ENCODE data around the gene RAX2.
A peak's percentile ranks its signal among the peaks of the same experiment; 100 is the strongest.

RAX2 gene

DNA sequence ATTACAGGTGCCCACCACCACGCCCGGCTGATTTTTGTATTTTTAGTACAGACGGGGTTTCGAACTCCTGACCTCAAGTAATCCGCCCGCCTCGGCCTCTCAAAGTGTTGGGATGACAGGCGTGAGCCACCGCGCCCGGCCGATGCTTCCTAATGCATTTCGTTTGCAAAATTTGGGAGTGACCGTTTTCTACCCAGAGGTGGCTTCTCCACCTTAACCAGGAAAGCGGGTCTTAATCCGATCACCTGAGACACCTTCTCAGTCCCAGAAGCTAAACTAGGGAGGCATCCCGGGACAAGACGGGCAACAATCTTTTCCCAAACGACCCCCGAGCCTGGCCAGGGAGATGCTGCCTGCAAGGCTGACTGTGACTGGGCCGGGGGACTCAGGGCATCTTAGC lies 29.0 kb upstream of the RAX2 start:
- no peak for DNase-seq

DNA sequence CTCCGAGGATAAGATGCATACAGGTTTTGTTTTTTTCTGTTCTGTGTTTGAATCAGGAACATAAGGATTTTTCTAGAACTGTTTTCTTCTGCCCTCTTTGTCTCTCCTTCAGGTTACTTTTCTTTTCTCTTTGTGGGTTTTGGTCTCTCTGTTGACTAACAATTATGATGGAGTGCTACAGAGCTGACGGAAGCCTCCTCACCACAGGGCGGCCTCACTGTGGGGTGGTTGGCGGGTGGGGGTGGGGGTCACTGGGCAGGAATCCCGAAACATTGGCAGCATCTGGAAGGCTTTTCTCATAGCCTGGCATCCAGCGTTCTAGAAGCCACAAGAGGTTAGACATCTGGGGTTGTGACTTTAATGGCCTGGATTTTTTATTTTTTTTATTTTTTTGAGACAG lies 26.1 kb upstream of the RAX2 start:
- DNase-seq, result peak; percentile 57

DNA sequence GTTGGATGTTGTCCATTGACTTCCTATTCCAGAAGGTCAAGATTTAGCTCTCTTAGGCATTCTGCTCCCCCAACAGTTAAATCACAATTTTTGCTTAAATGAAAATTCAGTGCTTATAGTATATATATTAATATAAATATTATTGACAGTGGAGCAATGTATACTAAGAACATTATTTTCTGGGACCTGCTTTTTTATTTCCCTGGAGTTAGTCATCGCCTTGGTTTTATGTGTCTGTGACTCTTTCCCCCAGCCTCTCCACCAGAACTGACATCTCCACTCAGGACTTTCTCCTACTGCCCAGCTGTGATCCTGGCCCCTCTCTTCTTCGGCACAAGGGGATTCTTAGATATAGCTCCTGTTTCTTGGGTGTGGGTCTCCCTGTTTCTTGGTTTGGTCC lies 24.3 kb upstream of the RAX2 start:
- no peak for DNase-seq

DNA sequence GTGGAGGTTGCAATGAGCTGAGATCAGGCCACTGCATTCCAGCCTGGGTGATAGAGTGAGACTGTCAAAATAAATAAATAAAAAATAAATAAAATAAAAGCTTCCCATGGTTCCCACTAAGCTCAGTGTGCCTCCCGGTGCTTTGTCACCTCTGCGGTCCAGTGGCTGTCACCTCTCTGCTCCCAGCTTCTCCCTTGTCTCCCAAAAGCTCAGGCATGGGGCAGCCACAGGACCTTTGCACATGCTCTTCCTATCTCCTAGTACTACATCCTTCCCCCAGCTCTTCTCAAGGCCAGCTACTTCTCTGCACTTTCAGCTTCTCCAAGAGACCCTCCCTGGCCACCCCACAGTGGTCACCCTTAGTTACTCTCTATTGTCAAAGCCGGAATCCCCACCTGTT lies 21.8 kb upstream of the RAX2 start:
- no peak for DNase-seq

DNA sequence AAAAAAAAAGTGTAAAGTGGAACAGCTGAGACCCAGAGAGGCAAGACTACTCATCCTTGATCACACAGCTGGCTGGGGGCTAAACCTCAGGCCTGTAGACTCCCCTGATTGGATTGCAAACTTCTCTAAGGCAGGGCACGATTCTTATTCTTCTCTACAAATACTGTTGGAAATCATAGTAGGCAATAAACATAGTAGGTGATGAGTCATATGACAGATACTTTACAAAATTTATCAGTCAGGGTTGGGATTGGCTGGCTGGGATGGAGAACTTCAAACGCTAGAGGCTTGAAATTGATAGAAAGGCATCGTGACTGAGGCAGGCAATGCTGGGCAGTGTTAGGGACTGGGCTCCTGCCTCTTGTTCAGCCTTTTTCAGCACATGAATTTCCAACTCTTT lies 20.1 kb upstream of the RAX2 start:
- no peak for DNase-seq

DNA sequence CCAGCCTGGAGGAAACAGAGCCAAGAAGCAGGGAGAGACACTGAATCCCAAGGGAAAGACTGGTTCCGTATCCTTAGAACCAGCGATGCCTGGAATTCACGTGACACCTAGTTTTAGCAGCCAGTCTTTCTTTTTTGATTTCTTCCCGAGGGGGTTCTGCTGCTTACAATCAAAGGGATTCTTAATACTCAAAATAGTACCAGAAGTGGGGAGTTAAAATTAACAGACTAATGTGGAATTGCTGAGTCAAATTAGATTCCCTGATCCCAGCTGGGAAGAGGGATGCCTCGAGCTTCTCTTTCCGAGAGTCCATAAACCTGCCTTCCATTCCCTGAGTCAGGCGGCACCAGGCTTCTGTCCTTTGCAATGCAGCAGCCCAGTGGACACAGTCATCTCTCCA lies 18.9 kb upstream of the RAX2 start:
- no peak for DNase-seq

DNA sequence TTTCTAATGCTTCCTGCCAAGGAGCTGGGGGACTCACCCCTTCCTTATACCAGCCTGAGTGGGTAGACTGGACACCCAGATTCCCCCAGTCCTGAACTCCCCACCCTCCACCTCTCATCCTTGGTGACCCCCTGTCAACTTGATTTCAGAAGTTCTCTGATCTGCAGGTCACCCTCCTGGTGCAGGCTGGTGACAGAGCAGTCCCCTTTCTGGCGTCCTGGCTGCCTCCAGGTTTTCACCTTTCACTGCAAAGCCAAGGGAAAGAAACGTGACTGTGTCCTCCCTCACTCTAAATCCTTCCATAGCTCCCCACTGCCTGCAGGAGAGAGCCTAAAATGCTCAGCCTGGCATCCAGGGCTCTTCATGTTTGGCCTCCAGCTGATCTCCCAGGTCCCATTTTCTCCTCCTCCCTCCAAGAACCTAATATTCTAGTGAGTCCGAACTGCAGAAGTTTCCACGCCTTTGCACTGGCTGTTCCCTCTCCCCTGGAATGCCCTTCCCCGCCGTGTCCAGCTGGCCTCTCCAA lies 18.2 kb upstream of the RAX2 start:
- no peak for DNase-seq

DNA sequence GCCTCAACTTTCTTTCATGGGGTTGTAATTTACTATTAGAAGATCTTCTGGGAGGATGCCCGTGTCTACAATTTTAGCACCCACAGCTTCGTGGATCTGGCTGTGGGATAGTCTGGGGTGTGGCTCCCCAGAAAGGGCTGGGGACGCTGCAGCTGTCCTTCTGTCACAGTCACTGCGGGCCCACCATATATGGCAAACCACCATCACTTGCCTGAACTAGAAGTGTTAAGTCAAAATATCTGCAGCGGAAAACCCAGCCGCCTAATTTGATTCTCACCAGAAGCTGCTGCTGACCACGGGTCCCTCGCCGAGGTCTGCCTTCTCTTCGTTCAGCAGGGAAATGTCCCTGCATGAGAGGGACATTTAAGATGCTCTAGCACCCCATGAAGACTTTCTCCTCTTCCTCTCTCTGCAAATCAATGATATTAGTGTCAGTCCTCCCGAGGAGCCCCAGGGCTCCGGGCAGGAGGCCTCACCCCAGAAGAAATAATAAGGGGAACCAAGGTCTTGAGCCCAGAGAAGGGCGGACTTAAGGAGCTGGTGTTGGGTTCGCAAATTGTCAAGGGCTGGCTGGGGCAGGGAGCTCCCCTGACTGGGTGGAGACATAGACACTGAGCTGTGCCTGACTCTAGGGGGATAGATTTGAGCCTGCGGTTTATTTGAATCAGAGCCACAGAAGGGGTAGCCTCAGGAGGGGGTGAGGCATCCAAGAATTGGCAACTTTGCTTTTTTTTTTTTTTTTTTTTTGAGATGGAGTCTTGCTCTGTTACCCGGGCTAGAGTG lies 17.2 kb upstream of the RAX2 start:
- DNase-seq, result peak; percentile 21

DNA sequence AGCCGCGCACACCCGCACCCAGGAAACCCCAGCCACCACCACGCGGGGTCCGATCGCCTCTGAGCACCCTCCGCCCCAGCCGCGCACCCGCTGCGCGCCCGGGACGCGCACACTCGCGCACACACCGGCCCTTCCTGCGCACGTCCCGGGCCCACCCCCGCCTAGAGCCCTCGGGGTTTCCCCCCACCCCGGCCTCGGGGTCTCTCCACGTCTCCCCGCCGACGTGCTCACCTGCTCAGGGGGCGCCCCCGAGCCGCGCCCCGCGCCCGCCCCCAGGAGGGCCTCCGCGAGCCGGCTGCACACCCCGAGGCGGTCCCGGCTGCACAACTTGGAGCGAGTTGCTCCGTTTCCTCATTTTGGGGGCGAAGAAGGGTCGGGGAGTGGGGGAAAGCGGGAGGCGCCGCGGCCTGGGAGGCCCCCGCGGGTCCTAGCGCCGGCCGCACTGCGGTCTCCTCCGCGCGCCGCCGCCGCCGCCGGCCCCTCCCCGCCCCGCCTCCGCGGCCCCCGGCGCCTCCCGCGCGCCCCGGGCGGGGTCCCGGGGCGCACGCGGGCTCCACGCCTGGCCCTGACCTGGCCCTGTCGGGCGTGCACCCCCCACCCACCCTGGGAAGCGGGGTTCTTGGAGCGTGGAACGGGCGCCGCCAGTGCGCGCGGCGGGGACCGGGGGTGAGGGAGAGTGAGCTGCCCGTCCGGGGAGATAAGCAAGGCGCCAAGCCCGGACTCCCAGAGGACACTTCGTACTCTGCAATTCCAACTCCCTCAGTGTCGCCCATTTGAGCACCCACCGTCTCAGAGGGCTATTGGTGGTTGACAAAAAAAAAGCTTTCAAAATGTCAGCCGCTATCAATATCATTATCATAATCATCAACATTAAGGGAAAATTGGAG lies 14.2 kb upstream of the RAX2 start, which contains the start of gene MATK:
TSS of gene MATK (minus strand) at position 444 of the 887 bp plus-strand sequence. CDS start 1,246 bp downstream, outside the sequence.
- DNase-seq, result peak; percentile 86

DNA sequence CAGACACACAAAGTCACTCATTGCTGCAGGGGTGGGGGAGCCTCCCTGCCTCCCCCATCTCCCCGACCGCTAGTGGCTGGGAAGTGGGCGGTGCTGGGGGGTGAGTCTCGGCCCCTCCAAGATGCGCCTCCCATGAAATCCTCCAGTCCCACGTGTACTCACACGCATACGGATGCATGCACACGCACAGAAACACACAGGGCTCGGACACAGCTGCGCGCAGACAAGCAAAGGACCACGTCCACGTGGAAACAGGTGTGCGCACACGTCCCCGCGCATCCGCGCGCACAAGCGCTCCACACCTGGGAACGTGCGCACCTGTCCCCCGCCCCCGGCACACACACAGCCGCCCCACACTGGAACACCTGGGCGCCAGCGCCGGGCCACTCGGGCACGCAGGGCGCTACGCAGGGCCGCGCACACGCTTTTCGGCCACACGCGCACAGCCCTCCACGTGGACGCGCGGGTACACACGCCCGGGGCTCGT lies 13.5 kb upstream of the RAX2 start:
- peak; percentile 66 for DNase-seq

DNA sequence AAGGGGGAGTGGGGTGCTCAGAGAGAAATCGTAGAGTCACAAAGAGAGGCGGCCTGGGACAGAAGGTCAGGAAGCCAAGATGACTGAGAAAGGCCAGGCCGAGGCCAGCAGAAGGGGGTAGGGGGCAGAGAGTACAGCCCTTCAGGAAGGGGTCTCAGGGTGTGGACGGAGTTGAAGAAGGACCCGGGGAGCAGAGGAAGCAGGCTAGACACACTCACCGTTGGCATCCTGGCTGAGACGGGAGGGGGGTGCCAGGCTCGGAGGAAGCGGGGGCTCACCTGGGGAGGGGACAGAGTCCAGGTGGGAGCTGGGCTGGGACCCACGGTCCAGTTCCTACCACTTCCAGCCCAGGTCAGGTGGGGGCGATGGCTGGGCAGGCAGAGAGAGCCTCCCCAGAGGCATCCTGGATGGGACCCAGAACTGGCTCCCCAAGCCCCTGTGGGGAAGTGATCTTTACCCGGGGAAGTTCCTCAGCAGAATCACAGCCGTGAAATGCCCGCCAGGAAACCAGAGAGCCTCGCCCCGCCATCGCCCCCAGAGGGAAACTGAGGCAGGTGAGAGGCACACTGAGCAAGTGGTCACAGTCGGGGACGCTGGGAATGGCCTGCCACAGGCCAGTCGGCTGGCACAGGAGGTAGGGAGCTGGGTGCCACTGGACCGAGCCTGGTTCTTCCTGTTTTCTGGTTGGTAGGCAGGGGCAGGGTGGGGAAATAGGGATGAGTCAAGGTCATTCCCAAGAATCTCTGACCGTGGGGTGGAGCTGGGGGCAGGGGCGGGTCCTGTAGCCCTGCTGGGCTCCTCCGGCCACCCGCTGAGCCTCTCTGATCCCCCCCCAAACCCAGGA lies 12.8 kb upstream of the RAX2 start:
- no peak for DNase-seq

DNA sequence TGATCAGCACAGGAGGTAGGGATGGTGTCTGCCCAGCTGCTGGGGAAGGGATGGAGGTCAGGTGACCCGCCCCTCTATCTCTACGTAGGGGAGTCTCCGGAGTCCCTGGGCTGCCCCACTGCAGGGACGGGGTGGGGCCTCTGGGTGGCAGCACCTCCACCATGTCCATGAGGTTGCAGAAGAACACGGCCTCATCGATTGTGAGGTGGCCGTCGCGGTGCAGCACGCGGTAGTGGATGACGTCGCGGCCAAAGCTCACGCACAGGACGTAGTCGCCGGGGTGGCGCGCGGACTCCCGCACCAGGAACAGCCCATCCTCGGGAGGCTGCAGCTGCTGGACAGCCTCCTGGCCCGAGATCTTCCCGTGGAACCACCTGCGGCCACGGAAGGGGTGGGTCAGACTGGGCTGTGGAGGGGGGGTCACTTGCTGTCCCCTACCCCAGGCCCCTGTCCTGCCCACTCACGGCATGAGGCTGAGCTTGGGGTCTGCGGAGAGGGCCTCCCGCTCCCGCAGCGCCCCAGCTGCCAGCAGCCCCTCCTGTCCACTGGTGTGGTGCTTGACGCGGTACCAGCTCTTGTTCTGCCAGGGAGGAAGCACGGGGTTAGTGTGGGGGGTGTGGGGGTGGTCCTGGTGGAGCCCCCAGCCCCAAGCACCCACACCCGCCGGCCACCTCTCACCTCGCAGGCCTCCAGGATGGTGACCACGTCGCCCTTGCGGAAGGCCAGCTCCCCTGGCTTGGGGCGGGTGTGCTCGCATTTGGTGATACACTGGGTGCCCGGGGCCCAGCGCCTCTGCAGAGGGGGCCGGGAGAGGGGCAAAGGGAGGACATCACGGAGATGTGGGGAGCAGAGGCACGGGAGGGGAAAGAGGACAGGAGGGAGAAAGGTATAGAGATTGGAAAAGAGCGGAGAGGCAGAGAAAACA lies 11.9 kb upstream of the RAX2 start:
- peak; percentile 68 for DNase-seq

DNA sequence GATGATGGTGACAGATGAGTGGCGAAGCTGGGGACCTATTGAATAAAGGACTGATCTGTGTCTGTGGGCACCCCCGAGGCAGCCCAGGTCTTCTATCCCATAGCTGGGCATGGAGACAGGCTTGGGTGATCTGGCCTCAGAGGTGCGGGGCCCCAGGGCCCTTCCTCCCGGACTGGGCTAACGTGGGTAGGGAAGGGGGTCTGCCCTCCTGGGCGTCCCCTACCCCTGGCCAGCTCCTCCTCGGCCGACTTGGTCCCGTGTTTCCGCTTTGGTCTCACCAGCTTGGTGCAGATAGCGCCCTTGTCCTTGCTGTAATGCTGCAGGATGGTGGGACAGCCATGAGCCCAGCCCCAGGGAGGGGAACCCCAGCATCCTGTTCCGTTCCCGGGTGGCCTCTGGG lies 10.9 kb upstream of the RAX2 start:
- no peak for DNase-seq

DNA sequence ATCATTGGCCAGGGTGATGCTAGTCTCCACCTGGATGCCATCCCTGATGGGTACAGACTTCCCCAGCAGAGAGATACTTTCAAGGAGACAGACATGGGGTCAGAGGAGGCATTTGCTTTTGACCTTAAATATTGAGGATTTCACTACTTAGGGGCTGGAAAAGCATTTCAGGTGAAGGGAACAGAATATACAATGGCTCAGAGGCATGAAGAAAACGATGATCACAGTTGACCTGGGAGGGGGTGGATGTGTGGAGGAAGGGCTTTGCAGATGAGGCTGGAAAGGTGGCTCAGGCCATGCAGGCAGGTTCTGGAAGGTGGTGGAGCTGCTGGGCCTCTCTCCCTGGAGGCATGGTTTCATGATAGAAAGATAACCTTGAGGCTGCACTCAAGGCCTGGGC lies 10.3 kb upstream of the RAX2 start:
- no peak for DNase-seq

DNA sequence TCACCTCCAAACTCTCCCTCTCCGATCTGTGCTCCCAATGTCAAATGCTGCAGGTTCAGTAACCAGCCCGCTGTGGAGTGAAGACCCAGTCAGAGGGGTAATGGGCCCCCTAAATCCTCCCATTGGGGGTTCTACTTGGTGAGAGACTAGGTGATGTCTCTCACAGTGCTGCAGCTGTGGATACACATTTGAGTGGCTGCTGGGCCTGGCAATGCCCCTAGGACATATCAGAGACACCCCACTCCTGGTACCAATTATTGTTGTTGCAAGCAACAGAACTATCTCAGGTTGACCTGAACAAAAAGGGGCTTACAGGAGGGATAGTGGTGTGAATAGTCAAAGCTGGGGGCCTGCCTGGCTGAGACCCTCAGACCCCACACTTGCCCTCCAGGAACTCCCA lies 9.6 kb upstream of the RAX2 start:
- no peak for DNase-seq

DNA sequence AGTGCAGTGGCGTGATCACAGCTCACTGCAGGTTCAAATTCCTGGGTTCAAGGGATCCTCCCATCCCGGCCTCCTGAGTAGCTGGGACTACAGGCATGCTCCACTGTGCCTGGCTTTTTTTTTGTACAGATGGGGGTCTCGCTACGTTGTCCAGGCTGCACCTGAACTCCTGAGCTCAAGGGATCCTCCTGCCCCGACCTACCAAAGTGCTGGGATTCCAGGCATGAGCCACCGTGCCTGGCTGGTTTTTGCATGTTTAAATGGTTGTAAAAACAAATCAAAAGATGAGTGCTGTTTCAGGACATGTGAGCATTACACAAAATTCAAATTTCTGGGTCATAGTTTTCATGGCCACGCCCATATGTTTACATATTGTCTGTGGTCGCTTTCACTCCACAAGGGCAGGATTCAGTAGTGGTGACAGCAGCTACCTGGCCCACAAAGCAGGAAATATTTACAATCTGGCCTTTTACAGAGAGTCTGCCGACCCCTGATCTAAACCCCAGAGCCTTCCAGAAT lies 8.8 kb upstream of the RAX2 start:
- peak; percentile 43 for DNase-seq

DNA sequence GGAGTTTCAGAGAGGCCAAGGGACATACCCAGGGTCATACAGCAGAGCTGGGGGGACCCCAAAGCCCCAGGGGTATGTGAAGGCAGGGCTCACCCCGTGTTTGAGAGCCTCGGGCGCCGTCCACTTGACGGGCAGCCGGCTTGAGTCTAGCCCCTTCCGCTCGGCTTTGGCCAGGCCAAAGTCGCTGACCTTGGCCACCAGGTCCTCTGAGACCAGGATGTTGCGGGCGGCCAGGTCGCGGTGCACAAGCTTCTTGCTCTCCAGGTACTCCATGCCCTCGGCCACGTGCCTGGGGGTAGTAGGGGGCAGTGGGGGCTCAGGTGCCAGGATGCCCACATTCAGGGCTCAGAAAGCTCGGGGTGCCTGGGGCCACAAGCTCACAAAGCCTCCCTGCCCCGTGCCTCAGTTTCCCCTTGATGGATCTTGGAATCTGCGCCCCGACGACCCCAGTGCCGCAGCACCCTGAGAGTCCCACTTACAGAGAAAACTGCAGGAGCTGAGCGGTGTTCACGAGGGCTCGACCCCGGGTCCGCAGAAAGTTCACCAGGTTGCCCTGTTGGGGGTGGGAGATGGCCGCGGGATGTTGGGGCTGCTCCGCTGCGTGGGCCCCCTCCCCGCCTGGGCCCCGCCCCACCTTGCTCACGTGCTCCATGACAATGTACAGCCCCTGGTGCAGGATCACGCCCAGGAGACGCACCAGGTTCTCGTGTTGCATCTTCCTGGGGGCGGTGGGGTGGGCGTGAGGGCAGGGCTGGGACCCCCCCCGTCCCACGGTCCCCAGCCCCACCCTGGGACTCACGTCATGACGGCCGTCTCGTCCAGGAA lies 7.1 kb upstream of the RAX2 start:
- no peak for DNase-seq

DNA sequence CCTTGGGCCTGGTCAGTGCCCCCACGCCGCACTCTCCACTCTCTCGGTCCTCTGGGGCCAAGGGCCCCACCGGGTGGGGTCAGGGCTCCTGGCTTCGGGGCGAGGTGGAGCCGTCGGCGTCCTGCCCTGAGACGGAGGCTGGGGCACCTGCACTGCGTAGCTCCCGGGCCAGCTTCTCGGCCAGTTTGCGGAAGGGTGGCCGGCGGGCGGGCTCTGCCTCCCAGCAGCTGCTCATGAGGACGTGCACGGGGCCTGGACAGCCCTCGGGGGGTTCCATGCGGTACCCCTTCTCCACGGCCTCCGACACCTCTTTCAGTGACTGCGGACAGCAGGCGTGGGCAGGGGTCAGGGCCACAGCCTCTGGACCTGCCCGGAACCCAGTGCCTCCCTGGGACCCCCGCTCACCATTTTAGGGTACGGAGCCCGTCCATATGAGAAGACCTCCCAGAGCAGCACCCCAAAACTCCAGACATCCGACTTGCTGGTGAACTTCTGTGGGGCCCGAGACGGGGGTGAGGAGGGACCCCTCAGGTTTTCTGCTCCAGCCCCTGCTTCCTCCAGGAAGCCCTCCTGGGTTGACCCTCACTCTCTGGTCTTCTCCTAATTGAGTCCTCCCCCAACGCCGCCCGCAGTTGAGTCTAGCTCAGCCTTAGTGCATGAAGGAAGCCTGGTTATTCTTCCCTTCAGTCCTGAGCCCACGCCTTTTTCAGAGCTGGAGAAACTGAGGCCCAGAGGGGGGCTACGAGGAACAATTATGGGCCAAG lies 6.3 kb upstream of the RAX2 start:
- no peak for DNase-seq

DNA sequence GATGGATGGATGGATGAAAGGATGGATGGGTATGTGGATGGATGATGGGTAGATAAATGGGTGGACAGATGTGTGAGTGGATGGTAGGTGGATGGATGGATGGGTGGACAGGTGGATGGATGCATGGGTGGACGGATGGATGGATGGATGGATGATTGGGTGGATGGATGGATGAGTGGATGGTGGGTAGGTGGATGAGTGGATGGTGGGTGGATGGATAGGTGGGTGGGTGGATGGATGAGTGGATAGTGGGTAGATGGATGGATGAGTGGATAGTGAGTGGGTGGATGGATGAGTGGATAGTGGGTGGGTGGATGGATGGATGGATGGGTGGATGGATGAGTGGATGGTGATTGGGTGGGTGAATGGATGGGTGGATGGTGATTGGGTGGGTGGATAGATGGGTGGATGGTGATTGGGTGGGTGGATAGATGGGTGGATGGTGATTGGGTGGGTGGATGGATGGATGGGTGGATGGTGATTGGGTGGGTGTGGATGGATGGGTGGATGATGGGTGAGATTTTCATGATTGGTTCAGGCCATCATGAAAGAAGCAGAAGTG lies 4.5 kb upstream of the RAX2 start:
- DNase-seq, result no peak
